A549 (cell line): ENCODE measurements around the gene UBAC1. TPM values are rescaled to one million over a fixed set of nuclear protein-coding genes. Genes with fewer than 3 reads are reported as not detected.

ENCODE experiments used
- ATAC-seq, 2 experiments: fragments of 200-7000 bp in 1 of 2; fragments of >200 bp in 1 of 2; cut with Nextera tagmentation in 1 of 2; cut with Tn5 transposase in 1 of 2; 3 replicates each; pipeline versions ENCODE4 v1.8.0 to v1.9.1; 2018 to 2020; ENCODE audit warnings: mild to moderate bottlenecking in 1 of 2, moderate library complexity in 1 of 2
- CTCF ChIA-PET: fragments of 300-600 bp; sonication (Branson Sonifier 250); formaldehyde crosslinking; extraction: SDS; loops from one replicate; lab custom pipeline; 2021; ENCODE audit warnings: antibody characterized with exemption, inconsistent platforms; lab: Yijun Ruan, JAX
- POLR2A ChIA-PET: fragments of 350-600 bp; formaldehyde crosslinking; extraction: SDS; loops from one replicate; lab custom pipeline; 2021; ENCODE audit warnings: antibody characterized with exemption, inconsistent platforms; lab: Yijun Ruan, JAX
- DNase-seq, 2 experiments: peaks; one replicate each; pipeline versions ENCODE4 v3.0.0 to v3.0.0-alpha.2; 2011 to 2016; ENCODE audit warnings: low read depth in 1 of 2, low spot score in 1 of 2
- FAIRE-seq: peaks from 2 replicates; lab custom pipeline; 2011; peaks lifted over from hg19 to GRCh38; lab: Jason Lieb, UNC
- H3K27ac ChIP-seq, 2 experiments: fragments of >200 bp; sonication (Bioruptor Twin); formaldehyde crosslinking; 3 replicates each; pipeline ENCODE4 v1.5.1; 2016 to 2017
- H3K4me1 ChIP-seq: fragments of >200 bp; sonication (Bioruptor Twin); formaldehyde crosslinking; 3 replicates; pipeline ENCODE4 v1.6.1; 2016
- H3K4me2 ChIP-seq: fragments of >200 bp; sonication (Bioruptor Twin); formaldehyde crosslinking; 3 replicates; pipeline ENCODE4 v1.6.1; 2016
- H3K4me3 ChIP-seq: fragments of >200 bp; sonication (Bioruptor Twin); formaldehyde crosslinking; 3 replicates; pipeline ENCODE4 v1.5.1; 2016
- H3K9me3 ChIP-seq: fragments of >200 bp; sonication (Bioruptor Twin); formaldehyde crosslinking; 3 replicates; pipeline ENCODE4 v1.6.1; 2016
- CBX8 ChIP-seq: fragments of 200-600 bp; sonication (generic); IDR thresholded peaks from 2 replicates; pipeline ENCODE4 v1.6.1; 2016
- CEBPB ChIP-seq, 2 experiments: fragments of >200 bp in 1 of 2; sonication (Bioruptor Twin) in 1 of 2; formaldehyde crosslinking in 1 of 2; IDR thresholded peaks; 2 replicates each; pipeline ENCODE4 v1.6.1; 2012 to 2016
- CHD2 ChIP-seq: fragments of 150-350 bp; IDR thresholded peaks from 2 replicates; pipeline ENCODE4 v1.6.1; 2014; ENCODE audit warnings: low read length; ENCODE audit not compliant: partially characterized antibody
- CHD4 ChIP-seq: fragments of 200-600 bp; sonication (generic); IDR thresholded peaks from 2 replicates; pipeline ENCODE4 v1.6.1; 2016; ENCODE audit warnings: antibody characterized with exemption, mild to moderate bottlenecking, borderline replicate concordance
- EHF ChIP-seq: fragments of 250-450 bp; sonication (Bioruptor Pico); IDR thresholded peaks from 2 replicates; pipeline ENCODE4 v1.5.0; 2020; ENCODE audit warnings: mild to moderate bottlenecking
- EHMT2 ChIP-seq: fragments of 200-600 bp; sonication (generic); IDR thresholded peaks from 2 replicates; pipeline ENCODE4 v1.6.1; 2016; ENCODE audit warnings: antibody characterized with exemption, low read depth, mild to moderate bottlenecking, moderate library complexity
- ESRRA ChIP-seq: fragments of 150-350 bp; IDR thresholded peaks from 2 replicates; pipeline ENCODE4 v1.6.1; 2014; ENCODE audit warnings: mild to moderate bottlenecking, low read length, borderline replicate concordance
- GATA3 ChIP-seq: IDR thresholded peaks from 2 replicates; pipeline ENCODE4 v1.6.1; 2012; ENCODE audit warnings: borderline replicate concordance
- HEYL ChIP-seq: fragments of 250-450 bp; sonication (Bioruptor Pico); IDR thresholded peaks from 2 replicates; pipeline ENCODE4 v1.8.0; 2021; ENCODE audit warnings: mild to moderate bottlenecking, moderate library complexity
- HOXA7 ChIP-seq: fragments of 250-450 bp; sonication (Bioruptor Pico); IDR thresholded peaks from 2 replicates; pipeline ENCODE4 v1.5.0; 2020; ENCODE audit warnings: mild to moderate bottlenecking, moderate library complexity
- HOXB5 ChIP-seq: fragments of 250-450 bp; sonication (Bioruptor Pico); IDR thresholded peaks from 2 replicates; pipeline ENCODE4 v1.5.0; 2020; ENCODE audit warnings: mild to moderate bottlenecking, moderate library complexity
- JUNB ChIP-seq: fragments of >200 bp; sonication (Bioruptor Twin); formaldehyde crosslinking; IDR thresholded peaks from 2 replicates; pipeline ENCODE4 v1.6.1; 2016
- KDM1A ChIP-seq: fragments of 200-600 bp; sonication (generic); IDR thresholded peaks from 2 replicates; pipeline ENCODE4 v1.6.1; 2016; ENCODE audit warnings: low read depth, mild to moderate bottlenecking
- MAFK ChIP-seq: fragments of 450-650 bp; IDR thresholded peaks from 2 replicates; pipeline ENCODE4 v1.6.1; 2014; ENCODE audit not compliant: partially characterized antibody
- MAZ ChIP-seq: fragments of 150-350 bp; IDR thresholded peaks from 2 replicates; pipeline ENCODE4 v1.6.1; 2014; ENCODE audit warnings: antibody characterized with exemption, low read depth, low read length, borderline replicate concordance
- NR3C1 ChIP-seq: fragments of >200 bp; sonication (Bioruptor Twin); formaldehyde crosslinking; IDR thresholded peaks from 3 replicates; pipeline ENCODE4 v1.6.1; 2017
- PHF8 ChIP-seq: fragments of 200-600 bp; sonication (generic); IDR thresholded peaks from 2 replicates; pipeline ENCODE4 v1.6.1; 2016; ENCODE audit warnings: low read depth, mild to moderate bottlenecking, antibody characterized with exemption, moderate library complexity, borderline replicate concordance
- RARB ChIP-seq: fragments of 250-450 bp; sonication (Bioruptor Pico); IDR thresholded peaks from 2 replicates; pipeline ENCODE4 v1.8.0; 2021; ENCODE audit warnings: mild to moderate bottlenecking, moderate library complexity
- RFX5 ChIP-seq: fragments of 450-650 bp; IDR thresholded peaks from 2 replicates; pipeline ENCODE4 v1.7.1; 2014; ENCODE audit warnings: antibody characterized with exemption, mild to moderate bottlenecking, moderate library complexity
- RNF2 ChIP-seq: fragments of 200-600 bp; sonication (generic); IDR thresholded peaks from 2 replicates; pipeline ENCODE4 v1.6.1; 2016; ENCODE audit warnings: low read depth, mild to moderate bottlenecking, antibody characterized with exemption, moderate library complexity, borderline replicate concordance
- SMC3 ChIP-seq: fragments of >200 bp; sonication (Bioruptor Twin); formaldehyde crosslinking; IDR thresholded peaks from 3 replicates; pipeline ENCODE4 v1.6.1; 2018; ENCODE audit warnings: inconsistent platforms
- SREBF2 ChIP-seq: fragments of 450-650 bp; IDR thresholded peaks from 2 replicates; pipeline ENCODE4 v1.6.1; 2014; ENCODE audit warnings: mild to moderate bottlenecking, moderate library complexity
- TP53 ChIP-seq: fragments of 250-450 bp; sonication (Bioruptor Pico); IDR thresholded peaks from 2 replicates; pipeline ENCODE4 v1.5.0; 2021; ENCODE audit warnings: mild to moderate bottlenecking, moderate library complexity
- ZC3H11A ChIP-seq: fragments of 450-650 bp; IDR thresholded peaks from 2 replicates; pipeline ENCODE4 v1.6.1; 2014; ENCODE audit warnings: antibody characterized with exemption, mild to moderate bottlenecking
- ZFP36 ChIP-seq: fragments of 450-650 bp; IDR thresholded peaks from 2 replicates; pipeline ENCODE4 v1.6.1; 2014; ENCODE audit warnings: borderline replicate concordance; ENCODE audit not compliant: partially characterized antibody
- ZSCAN20 ChIP-seq: fragments of 250-450 bp; sonication (Bioruptor Pico); IDR thresholded peaks from 2 replicates; pipeline ENCODE4 v1.8.0; 2022; ENCODE audit warnings: mild to moderate bottlenecking, moderate library complexity
- WGBS: methylation state at CpG from one replicate; pipeline ENCODE4 v1.1.6; 2017; ENCODE audit errors: missing lambda C conversion rate; 5-methylcytosine and 5-hydroxymethylcytosine counted together
- polyA plus RNA-seq, 4 experiments: library from polyadenylated mRNA; depleted of rRNA in 3 of 4; stranded (reverse); fragments of >200 nt; fragmentation: RNase III in 1 of 4; extraction: RNeasy Plus Mini Kit Qiagen cat#74134 plus additional on column Dnase treatment in 1 of 4; gene quantifications; 2 replicates in 3 of 4; 3 replicates in 1 of 4; pipeline ENCODE4 v1.2.3, GENCODE V29; 2011 to 2017
- TF ChIP-seq, protein P1 (sequence below): fragments of 250-450 bp; sonication (Bioruptor Pico); IDR thresholded peaks from 2 replicates; pipeline ENCODE4 v1.5.0; 2020; ENCODE audit warnings: low read depth, mild to moderate bottlenecking, moderate library complexity
- TF ChIP-seq, protein P2 (sequence below): fragments of >200 bp; sonication (Bioruptor Twin); formaldehyde crosslinking; IDR thresholded peaks from 2 replicates; pipeline ENCODE4 v1.6.1; 2016

UBAC1 gene
- polyA plus RNA-seq, 2 of the 4 experiments (the other 2 are of a cell fraction) = 30.8 to 37.6 TPM

DNA sequence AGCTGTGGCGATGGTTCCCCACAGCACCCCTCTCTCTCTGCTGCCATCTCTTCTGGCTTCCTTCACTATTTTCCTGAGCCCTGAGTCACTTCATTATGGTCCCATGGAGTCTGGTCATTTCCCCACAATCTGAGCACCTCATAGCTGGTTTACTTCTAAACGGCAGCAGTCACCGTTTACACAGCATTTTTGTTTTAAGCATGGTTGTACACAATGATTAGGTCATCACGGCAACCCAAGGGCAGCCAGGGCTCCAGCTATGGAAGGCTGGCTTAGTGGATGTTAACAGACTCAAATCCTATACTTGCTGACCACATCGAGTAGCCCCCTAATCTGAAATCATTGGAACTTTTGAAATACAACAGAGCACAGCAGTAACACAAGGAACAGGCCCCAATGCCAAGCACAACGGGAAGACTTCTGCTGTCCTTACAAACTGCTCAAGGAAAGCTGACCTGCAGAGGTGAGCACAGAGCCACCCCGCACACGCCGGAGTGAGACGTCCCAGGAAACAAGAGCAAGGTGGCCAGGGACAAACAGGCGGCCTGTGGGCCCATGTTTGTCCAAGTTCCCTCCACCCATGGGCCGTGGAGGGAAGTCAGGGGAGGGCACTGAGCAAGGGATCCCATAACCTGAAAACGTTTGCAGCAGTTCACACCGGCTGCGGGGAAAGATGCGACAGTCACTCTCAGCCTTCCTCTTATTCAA, 76.7 kb downstream of the UBAC1 start:
- POLR2A ChIA-PET = no interaction called here
- H3K9me3 ChIP-seq = no peaks in the 10 kb centered on the region
- FAIRE-seq = no peak
- TF ChIP-seq EHMT2 (no peak), CBX8 (no peak), RNF2 (no peak), JUNB (no peak), HOXA7 (CRISPR knock-in tag) (no peak), RFX5 (no peak), EHF (no peak), ZFP36 (no peak), SMC3 (no peak), RARB (CRISPR knock-in tag) (no peak), CHD2 (no peak), KDM1A (no peak), MAFK (no peak), HEYL (no peak), PHF8 (no peak), ZC3H11A (no peak), NR3C1 (no peak), GATA3 (no peak), TP53 (CRISPR knock-in tag) (no peak)
- TF ChIP-seq, protein P1, sequence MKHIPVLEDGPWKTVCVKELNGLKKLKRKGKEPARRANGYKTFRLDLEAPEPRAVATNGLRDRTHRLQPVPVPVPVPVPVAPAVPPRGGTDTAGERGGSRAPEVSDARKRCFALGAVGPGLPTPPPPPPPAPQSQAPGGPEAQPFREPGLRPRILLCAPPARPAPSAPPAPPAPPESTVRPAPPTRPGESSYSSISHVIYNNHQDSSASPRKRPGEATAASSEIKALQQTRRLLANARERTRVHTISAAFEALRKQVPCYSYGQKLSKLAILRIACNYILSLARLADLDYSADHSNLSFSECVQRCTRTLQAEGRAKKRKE (CRISPR knock-in tag) = no peak
- H3K4me3 ChIP-seq = no peak overlapping the region
- CTCF ChIA-PET = interaction anchor here (1.1 kb wide), 1 partner anchor 20 kb away, joined by 3 read pairs; no protein-coding TSS in a partner anchor
- WGBS = 72% methylated on average over 16 of the region's 16 CpGs
- 0 out of 3 replicates have a peak overlapping the region, but pooled peaks have one; percentile 0 for H3K4me2 ChIP-seq
- peaks cover 21% of the 10 kb centered on the region; the same call in 2 of the 3 replicates for H3K4me1 ChIP-seq
- no peak overlapping the region; a peak in 1 of 6 replicates for H3K27ac ChIP-seq
- peak in 1 of 2 experiments; percentile 20 for DNase-seq
- ATAC-seq = peak in 1 of 2 experiments; percentile 56; a peak in 2 of 6 replicates

DNA sequence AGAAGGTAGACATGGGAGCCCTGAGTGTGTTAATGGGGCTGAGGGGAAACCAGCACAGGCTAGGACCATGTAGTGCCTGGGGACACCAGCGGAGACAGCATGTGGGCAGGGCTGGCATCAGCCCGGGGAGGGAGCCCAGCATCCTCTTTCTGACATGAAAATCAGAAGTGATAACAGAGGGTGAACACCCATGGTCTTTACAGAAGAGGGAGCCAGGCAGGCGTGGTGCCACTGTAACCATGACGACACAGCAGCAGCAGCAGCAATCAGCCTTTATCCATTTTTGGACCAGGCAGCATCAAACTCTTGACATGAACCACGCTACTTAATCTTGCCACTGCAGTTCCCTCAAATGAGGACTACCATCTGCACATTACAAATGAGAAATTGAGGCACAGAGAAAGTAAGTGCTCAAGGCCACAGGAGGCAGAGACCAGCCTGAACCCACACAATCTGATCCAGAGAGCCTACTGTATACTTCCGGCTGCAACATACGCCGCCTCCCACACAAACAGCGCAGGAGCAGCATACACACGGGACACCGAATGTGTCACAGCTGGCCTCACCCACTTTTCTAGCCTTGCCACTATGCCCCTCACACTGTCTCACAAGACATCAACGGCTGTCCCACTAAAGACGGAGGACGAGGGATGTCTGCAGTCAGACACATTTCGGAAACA, 77.6 kb downstream of the UBAC1 start:
- H3K4me2 ChIP-seq = no peak overlapping the region
- peaks cover 21% of the 10 kb centered on the region; the same call in 2 of the 3 replicates for H3K4me1 ChIP-seq
- H3K4me3 ChIP-seq = no peak overlapping the region
- 94% methylated on average over 15 of the region's 15 CpGs for WGBS
- no peak overlapping the region for H3K27ac ChIP-seq
- ATAC-seq = no peak
- no peak for DNase-seq
- H3K9me3 ChIP-seq = no peaks in the 10 kb centered on the region
- ChIA-PET POLR2A (no interaction called here), CTCF (interaction anchor here (0.8 kb wide), 1 partner anchor 84 kb away, joined by 3 read pairs; no protein-coding TSS in a partner anchor)
- no peak for FAIRE-seq
- TF ChIP-seq HOXB5 (CRISPR knock-in tag) (no peak), GATA3 (no peak), ZC3H11A (no peak), SMC3 (no peak), SREBF2 (no peak), ESRRA (no peak), CEBPB (IDR thresholded peaks at IDR 0.05) (no peak), CHD4 (no peak), CBX8 (no peak), MAZ (no peak), ZSCAN20 (CRISPR knock-in tag) (no peak)
- TF ChIP-seq, protein P2, sequence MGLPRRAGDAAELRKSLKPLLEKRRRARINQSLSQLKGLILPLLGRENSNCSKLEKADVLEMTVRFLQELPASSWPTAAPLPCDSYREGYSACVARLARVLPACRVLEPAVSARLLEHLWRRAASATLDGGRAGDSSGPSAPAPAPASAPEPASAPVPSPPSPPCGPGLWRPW = no peak

Other genes with a start within 250 kb of the UBAC1 start
- 8.6 and 11.0 TPM in 2 replicates for gene CAMSAP1, start 53.8 kb downstream of the UBAC1 start, polyA plus RNA-seq (2011; rRNA removed)
- gene CAMSAP1, start 53.8 kb downstream of the UBAC1 start, polyA plus RNA-seq (2017; fragmentation: RNase III; extraction: RNeasy Plus Mini Kit Qiagen cat#74134 plus additional on column Dnase treatment) = 14.6 to 16.6 TPM (median 15.0 TPM) in 3 replicates
- 12.7 and 16.1 TPM in 2 replicates for gene NACC2, start 133.9 kb upstream of the UBAC1 start, polyA plus RNA-seq (2011; rRNA removed)
- 28.4 to 29.5 TPM (median 29.2 TPM) in 3 replicates for gene NACC2, start 133.9 kb upstream of the UBAC1 start, polyA plus RNA-seq (2017; fragmentation: RNase III; extraction: RNeasy Plus Mini Kit Qiagen cat#74134 plus additional on column Dnase treatment)
- 13.0 and 15.3 TPM in 2 replicates for gene TMEM250, start 157.5 kb upstream of the UBAC1 start, polyA plus RNA-seq (2011; rRNA removed)
- gene TMEM250, start 157.5 kb upstream of the UBAC1 start, polyA plus RNA-seq (2017; fragmentation: RNase III; extraction: RNeasy Plus Mini Kit Qiagen cat#74134 plus additional on column Dnase treatment) = 31.4 to 35.2 TPM (median 34.0 TPM) in 3 replicates
- 0.03 and 0.04 TPM in 2 replicates for gene LHX3, start 243.8 kb upstream of the UBAC1 start, polyA plus RNA-seq (2011; rRNA removed)
- gene LHX3, start 243.8 kb upstream of the UBAC1 start, polyA plus RNA-seq (2017; fragmentation: RNase III; extraction: RNeasy Plus Mini Kit Qiagen cat#74134 plus additional on column Dnase treatment) = 0.03 to 0.04 TPM in 2 of 3 replicates, not detected in the other